Duodenal mucosa (tissue), 2 donors: Measurements from ENCODE around the gene FBN1.

Experiments
- H3K27ac ChIP-seq: one replicate; pipeline ENCODE4 v1.7.0; 2013; ENCODE audit warnings: low read depth, low read length
- H3K27me3 ChIP-seq, 2 donors: one replicate each; pipeline ENCODE4 v1.7.0; 2013; ENCODE audit warnings: low read length in 2 of 2, control low read depth in 1 of 2; ENCODE audit not compliant: insufficient read depth in 2 of 2, control insufficient read depth in 1 of 2
- H3K36me3 ChIP-seq, 2 donors: one replicate each; pipeline ENCODE4 v1.7.0; 2013; ENCODE audit warnings: low read length in 2 of 2, control low read depth in 1 of 2; ENCODE audit not compliant: insufficient read depth in 2 of 2, control insufficient read depth in 1 of 2
- H3K4me1 ChIP-seq, 2 donors: one replicate each; pipeline ENCODE4 v1.7.0; 2013; ENCODE audit warnings: low read length in 2 of 2, control low read depth in 1 of 2; ENCODE audit not compliant: insufficient read depth in 2 of 2, control insufficient read depth in 1 of 2
- H3K4me3 ChIP-seq, 2 donors: one replicate each; pipeline ENCODE4 v1.7.0; 2013; ENCODE audit warnings: low read length in 2 of 2, low read depth in 1 of 2
- H3K9ac ChIP-seq, 2 donors: one replicate each; pipeline ENCODE4 v1.7.0; 2013; ENCODE audit warnings: low read length in 2 of 2, low read depth in 1 of 2
- H3K9me3 ChIP-seq, 2 donors: one replicate each; pipeline ENCODE4 v1.7.0; 2013; ENCODE audit warnings: low read length in 2 of 2, control low read depth in 1 of 2; ENCODE audit not compliant: control insufficient read depth in 1 of 2

Gene FBN1

DNA sequence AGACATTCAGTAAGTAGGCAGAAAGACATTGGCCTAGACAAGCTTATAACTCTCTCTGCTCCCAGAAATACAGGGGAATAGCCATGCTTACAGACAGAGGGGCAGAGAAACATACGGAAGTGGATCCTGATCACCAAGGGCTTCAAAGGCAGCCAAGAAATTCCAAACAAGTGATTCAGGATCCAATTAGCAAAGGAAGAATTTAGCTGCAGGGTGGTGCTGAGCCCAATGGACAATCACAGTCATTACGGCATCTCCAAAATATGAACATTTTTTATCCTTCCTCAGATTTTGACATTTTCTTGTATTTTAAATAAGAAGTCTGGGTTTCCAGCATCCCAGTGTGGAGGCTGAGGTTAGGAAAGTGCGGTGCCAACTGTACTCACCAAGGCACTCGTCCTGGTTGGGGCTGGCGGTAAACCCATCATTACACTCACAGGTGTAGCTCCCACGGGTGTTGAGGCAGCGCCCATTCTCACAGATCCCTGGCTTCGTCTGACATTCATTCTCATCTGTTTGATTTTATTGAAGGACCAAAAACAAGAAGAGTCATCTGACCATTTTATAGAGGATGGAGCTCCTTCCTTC is 217.5 kb downstream of the FBN1 start:
- Histone ChIP-seq H3K4me1 (no peaks in the 10 kb centered on the region), H3K9ac (no peak overlapping the region), H3K27ac (no peak overlapping the region), H3K36me3 (peaks cover 0 to 6% of the 10 kb centered on the region in 2 donors), H3K9me3 (no peaks in the 10 kb centered on the region), H3K27me3 (no peaks in the 10 kb centered on the region), H3K4me3 (no peak overlapping the region)

DNA sequence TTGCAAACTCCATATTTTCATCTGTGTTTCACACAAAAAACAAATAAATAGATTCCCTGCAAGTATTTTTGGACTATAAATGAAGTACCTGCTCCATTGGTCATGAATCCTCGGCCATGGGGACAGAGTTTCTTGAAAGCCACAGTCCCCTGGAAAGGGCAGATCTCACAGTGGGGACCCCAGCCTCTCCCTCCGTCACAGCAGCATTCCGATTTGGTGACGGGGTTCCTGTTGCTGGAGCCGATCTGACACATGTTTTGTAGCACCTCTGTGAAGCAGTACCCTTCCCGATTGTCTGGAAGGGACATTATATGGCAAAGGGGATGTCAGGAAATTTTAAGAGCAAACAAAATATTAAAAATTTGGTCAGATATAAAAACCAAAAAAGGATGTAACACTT is 218.0 kb downstream of the FBN1 start:
- Histone ChIP-seq H3K4me3 (no peak overlapping the region), H3K27ac (no peak overlapping the region), H3K4me1 (no peaks in the 10 kb centered on the region), H3K9ac (no peak overlapping the region), H3K36me3 (peaks cover 0 to 4% of the 10 kb centered on the region in 2 donors), H3K27me3 (no peaks in the 10 kb centered on the region), H3K9me3 (no peaks in the 10 kb centered on the region)

DNA sequence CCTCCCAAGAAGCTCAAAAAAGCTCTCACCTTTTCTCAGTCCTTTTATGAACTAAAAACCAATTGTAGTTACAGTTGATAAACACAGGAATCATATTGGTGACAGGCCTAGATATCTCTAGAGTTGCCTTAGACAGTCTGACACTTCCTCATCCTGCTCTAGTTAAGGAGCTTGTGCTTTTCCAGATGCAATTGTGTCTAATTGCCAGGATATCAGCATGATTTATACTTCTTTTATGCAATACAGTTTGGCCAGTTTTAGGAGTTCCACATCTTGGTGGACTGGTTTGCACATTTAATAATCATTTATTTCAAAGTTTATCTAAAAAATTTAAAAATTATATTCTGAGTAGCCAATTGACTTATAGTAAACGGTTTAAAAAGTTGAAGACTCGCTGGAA is 218.6 kb downstream of the FBN1 start:
- Histone ChIP-seq H3K9ac (no peak overlapping the region), H3K36me3 (peaks cover 0 to 4% of the 10 kb centered on the region in 2 donors), H3K27ac (no peak overlapping the region), H3K4me3 (no peak overlapping the region), H3K4me1 (no peaks in the 10 kb centered on the region), H3K9me3 (no peaks in the 10 kb centered on the region), H3K27me3 (no peaks in the 10 kb centered on the region)

DNA sequence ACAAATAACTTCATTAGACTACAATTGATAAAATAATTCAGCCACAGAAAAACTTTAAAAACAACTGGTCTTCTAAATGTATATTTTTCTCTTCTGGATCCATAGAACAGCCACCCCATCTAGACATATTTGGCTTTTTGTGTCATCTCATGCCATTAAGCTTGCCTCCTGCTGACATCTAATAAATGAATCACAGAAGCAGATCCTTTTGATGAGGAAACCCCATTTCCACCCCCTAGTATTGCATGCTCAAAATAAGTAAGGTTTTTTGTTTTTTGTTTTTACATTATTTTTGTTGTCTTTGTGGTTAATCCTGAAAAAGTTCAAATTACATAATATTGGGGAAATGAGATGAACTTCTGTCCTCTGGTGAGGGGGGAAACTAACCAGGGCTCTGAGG is 219.5 kb downstream of the FBN1 start:
- no peaks in the 10 kb centered on the region for H3K9me3 ChIP-seq
- H3K27ac ChIP-seq: no peak overlapping the region
- H3K9ac ChIP-seq: no peak overlapping the region
- no peaks in the 10 kb centered on the region for H3K4me1 ChIP-seq
- H3K4me3 ChIP-seq: no peak overlapping the region
- H3K36me3 ChIP-seq: peaks cover 0 to 4% of the 10 kb centered on the region in 2 donors
- no peaks in the 10 kb centered on the region for H3K27me3 ChIP-seq

DNA sequence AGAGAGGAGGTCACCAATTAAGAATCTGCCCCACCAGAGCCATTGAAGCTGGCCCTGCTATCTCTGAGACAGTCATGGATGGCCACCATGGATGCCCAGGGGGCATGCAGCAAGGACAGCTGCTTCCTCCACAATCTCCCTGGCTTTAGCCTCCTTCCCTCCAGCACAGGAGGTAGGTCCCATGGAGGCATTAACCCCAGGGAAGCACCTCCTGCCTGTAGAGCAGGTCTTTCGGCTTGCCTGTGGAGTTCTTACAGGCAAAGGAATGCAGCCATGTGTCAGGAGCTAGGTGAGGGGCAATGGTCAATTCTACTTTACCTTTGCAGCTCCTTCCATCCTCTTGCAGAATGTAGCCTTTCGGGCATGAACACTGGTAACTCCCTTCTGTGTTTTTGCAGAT is 220.5 kb downstream of the FBN1 start:
- peaks cover 0 to 4% of the 10 kb centered on the region in 2 donors for H3K36me3 ChIP-seq
- no peak overlapping the region for H3K9ac ChIP-seq

DNA sequence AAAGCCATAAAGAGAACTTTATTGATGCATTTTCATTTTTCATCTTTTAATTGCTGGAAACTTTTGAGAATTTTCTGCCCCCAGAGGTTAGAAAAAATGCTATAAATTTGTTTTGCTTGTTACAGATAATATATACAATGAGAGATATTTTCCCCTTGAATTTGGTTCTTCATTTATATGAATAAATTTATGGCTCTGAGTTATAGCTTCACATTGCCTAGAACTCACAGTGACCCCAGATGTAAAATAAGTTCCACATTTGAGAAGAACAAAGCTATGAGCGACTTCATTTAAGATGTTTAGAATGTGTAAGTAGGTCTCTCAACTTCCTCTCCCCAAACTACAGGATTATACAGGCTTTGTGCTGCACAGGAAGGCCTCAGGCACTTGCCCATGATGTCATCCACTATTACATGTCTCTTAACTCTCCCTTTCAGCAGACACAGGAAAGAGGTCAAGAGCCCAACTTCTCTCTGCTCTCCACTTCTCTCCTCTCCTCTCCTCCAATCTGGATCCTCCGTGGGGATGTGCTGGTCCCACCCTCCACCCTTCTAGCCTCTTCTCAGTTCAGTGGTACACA is 221.5 kb downstream of the FBN1 start:
- no peaks in the 10 kb centered on the region for H3K9me3 ChIP-seq
- no peak overlapping the region for H3K4me3 ChIP-seq
- no peak overlapping the region for H3K9ac ChIP-seq
- no peaks in the 10 kb centered on the region for H3K4me1 ChIP-seq
- H3K27ac ChIP-seq: no peak overlapping the region
- no peaks in the 10 kb centered on the region for H3K27me3 ChIP-seq
- peaks cover 0 to 4% of the 10 kb centered on the region in 2 donors for H3K36me3 ChIP-seq

More for the DNA sequence above, 220.5 kb downstream of the FBN1 start:
- H3K4me1 ChIP-seq: no peaks in the 10 kb centered on the region
- no peak overlapping the region for H3K4me3 ChIP-seq
- H3K27ac ChIP-seq: no peak overlapping the region
- H3K27me3 ChIP-seq: no peaks in the 10 kb centered on the region
- H3K9me3 ChIP-seq: no peaks in the 10 kb centered on the region

DNA sequence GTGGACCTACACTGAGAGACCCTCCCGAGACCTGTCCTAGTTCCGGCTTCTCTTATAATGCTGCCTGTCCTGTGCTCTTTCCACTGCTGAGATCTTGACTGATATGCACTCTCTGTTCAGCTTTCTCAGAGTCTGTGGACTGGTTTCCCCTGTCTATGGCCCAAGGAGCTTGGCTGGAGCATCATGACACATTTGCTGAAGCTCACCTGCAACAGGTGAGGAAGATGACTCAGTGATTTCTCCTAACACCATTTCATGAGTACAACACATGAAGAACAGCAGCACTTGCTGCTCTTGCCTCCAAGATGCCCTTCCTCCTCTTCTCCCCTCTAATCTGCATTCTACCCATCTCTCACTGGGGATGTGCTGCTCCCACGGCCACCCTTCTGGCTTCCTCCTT is 222.2 kb downstream of the FBN1 start:
- Histone ChIP-seq H3K9me3 (no peaks in the 10 kb centered on the region), H3K9ac (no peak overlapping the region), H3K36me3 (peaks cover 0 to 4% of the 10 kb centered on the region in 2 donors), H3K27ac (no peak overlapping the region), H3K27me3 (no peaks in the 10 kb centered on the region), H3K4me3 (no peak overlapping the region), H3K4me1 (no peaks in the 10 kb centered on the region)

DNA sequence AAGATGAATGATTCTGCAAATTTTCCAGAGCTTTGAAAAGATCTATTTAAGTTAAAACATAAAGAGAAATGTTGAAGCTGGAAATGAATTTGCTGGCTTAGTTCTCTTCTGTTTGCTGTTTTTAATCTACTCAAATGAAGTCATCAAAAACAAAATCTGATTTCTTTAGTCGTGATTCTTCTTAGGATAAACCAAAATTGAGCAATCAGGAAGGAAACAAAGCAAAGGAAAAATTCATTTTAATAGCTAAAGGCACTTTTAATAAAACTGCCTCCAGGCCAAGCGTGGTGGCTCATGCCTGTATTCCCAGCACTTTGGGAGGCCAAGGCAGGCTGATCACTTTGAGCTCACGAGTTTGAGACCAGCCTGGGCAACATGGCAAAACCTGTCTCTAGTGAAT is 223.1 kb downstream of the FBN1 start:
- Histone ChIP-seq H3K4me1 (no peaks in the 10 kb centered on the region), H3K9ac (no peak overlapping the region), H3K36me3 (no peaks in the 10 kb centered on the region), H3K27ac (no peak overlapping the region), H3K9me3 (no peaks in the 10 kb centered on the region), H3K27me3 (no peaks in the 10 kb centered on the region), H3K4me3 (no peak overlapping the region)

DNA sequence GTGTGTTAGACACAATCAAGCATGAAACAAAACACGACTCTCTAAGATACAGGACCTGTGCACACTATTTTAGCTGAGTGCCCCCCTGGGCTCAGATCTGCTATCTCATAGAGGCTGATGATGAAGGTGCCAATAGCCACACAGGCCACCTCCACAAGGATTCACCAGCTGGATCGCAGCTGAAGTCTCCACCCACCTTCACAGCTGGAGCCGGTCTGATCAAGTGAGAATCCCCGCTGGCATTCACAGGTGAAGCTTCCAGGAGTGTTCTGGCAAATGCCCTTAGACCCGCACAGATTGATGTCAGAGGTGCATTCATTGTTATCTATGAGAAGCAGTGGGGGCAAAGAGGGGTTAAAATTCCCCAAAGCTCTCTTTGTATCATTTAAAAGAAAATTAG is 224.1 kb downstream of the FBN1 start:
- H3K27me3 ChIP-seq: no peaks in the 10 kb centered on the region
- H3K9ac ChIP-seq: no peak overlapping the region
- no peaks in the 10 kb centered on the region for H3K9me3 ChIP-seq
- no peak overlapping the region for H3K27ac ChIP-seq
- H3K4me3 ChIP-seq: no peak overlapping the region
- no peaks in the 10 kb centered on the region for H3K36me3 ChIP-seq
- no peaks in the 10 kb centered on the region for H3K4me1 ChIP-seq

DNA sequence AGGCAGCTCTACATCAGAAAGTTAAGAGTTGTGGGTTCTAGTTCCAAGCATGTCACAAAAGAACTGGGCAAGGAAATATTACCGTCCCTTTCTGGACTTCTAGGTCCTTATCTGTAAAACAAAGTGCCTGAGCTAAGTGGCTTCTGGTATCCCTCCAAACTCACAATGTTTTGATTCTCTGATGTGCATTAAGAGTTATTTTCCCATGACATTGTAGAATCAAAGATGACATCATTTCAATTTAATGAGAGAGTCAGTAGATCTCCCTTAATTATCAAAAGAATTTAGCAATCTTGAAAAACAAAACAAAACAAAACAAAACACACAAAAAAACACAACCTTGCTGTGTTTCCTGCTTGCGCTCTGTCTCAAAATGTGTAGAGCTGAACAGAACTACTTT is 225.6 kb downstream of the FBN1 start:
- Histone ChIP-seq H3K27ac (no peak overlapping the region), H3K4me3 (no peak overlapping the region), H3K27me3 (no peaks in the 10 kb centered on the region), H3K9me3 (no peaks in the 10 kb centered on the region), H3K9ac (no peak overlapping the region), H3K36me3 (no peaks in the 10 kb centered on the region), H3K4me1 (no peaks in the 10 kb centered on the region)
